Measurements from ENCODE around the gene SPTA1.

DNA sequence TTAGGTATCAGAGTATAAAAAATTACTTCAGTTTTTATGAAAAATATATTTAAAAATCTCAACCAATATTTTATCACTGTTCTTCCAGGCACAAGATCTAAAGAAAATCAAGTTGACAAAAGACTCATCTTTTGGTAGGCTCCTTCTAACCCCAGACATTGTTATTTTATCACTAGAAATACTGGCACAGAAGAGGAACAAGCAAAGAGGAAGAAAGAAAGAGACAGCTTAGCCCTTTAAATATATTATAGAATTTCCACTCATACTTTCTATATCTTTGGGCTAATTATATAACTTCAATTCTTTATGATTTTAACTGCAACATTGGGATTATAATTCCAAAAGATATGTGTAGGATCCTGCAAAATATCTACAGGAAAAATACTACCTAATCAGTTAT lies 32.4 kb downstream of the SPTA1 start:
- no peak for TF ChIP-seq EZH2phosphoT487 (IDR thresholded peaks at IDR 0.05; ENCODE audit: insufficient read depth, low read depth)
- TF ChIP-seq EZH2 (IDR thresholded peaks at IDR 0.05; ENCODE audit: insufficient read depth, poor library complexity, severe bottlenecking), result no peak
